ENCODE data around the gene COL23A1. TPM values are rescaled to one million over a fixed set of nuclear protein-coding genes. Genes with fewer than 3 reads are reported as not detected.

Gene COL23A1
- total RNA-seq, 1 donor, result 0.10 TPM

GRCh38 chr5:178350361-178351220, 239.6 kb downstream of the COL23A1 start:
- H3K4me1 ChIP-seq (ENCODE audit: insufficient read depth, low read length), result peaks cover 11% of the 10 kb centered on the region
- H3K9me3 ChIP-seq (ENCODE audit: low read depth, low read length), result no peaks in the 10 kb centered on the region
- H3K4me3 ChIP-seq (ENCODE audit: low read length), result no peak overlapping the region
- no peaks in the 10 kb centered on the region for H3K27me3 ChIP-seq (ENCODE audit: insufficient read depth, low read length)

DNA sequence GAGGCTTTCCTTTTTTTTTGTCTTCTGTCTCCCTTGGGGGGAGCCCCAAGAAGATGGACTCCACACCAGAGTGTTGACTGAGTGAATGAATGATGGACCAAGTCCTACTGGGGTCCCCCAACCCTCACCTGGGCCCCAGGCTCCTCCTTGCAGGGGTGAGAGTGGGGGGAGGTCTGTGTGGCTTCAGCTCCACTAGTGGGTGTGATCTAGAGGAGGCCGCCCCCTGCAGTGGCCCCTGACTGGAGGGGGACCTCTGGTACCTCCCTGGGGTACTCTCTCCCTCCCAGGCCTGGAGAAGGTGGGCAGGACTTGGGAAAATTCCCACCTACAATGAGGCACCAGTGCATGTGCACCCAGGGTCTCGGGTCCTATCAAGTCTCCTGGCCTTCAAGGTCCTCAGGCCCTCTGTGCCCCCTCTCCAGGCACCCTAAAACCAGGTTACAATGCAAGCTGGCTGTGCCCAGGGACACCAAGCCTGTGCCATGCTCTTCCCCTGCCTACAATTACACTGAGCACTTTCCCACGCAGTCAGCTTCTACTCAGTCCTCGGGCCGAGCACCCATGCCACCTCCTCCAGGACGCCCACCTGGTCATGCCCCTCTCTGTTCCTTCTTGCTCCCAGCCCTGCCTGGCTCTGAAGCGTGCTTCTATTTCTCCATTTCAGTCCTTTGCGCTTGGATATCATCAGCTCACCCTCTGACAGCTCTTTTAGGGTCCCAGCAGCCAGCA, 240.4 kb downstream of the COL23A1 start:
- no peaks in the 10 kb centered on the region for H3K27me3 ChIP-seq (ENCODE audit: insufficient read depth, low read length)
- H3K4me3 ChIP-seq (ENCODE audit: low read length), result no peak overlapping the region
- H3K9me3 ChIP-seq (ENCODE audit: low read depth, low read length), result no peaks in the 10 kb centered on the region
- peaks cover 11% of the 10 kb centered on the region for H3K4me1 ChIP-seq (ENCODE audit: insufficient read depth, low read length)

DNA sequence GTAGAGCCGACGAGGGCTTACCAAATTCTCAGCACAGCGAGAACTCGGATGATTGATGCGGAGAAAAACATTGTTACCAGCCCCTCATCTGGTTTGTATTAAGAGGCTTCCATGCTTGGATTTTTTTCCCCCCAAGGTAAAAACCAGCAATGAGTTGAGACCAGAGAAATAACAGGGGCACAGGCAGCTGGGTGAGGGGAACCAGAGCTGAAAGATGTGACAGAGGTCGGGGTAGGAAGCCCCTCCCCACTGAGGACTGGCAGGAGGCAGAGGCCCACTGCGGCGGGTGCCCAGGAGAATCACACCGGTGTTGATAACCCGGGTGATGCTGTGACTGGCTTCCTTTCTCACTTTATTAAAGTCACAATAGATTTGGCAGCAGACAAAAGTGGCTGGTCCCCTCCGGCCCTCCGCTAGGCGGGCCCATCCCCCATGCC, 241.1 kb downstream of the COL23A1 start:
- Histone ChIP-seq H3K27me3 (ENCODE audit: insufficient read depth, low read length) (no peaks in the 10 kb centered on the region), H3K4me1 (ENCODE audit: insufficient read depth, low read length) (peaks cover 11% of the 10 kb centered on the region), H3K9me3 (ENCODE audit: low read depth, low read length) (no peaks in the 10 kb centered on the region), H3K4me3 (ENCODE audit: low read length) (no peak overlapping the region)

- no peaks in the 10 kb centered on the region for H3K27me3 ChIP-seq (ENCODE audit: insufficient read depth, low read length)
Measured at GRCh38 chr5:178348356-178349074, 241.7 kb downstream of the COL23A1 start.

GRCh38 chr5:178347956-178348355, 242.2 kb downstream of the COL23A1 start:
- no peak overlapping the region for H3K4me3 ChIP-seq (ENCODE audit: low read length)
- no peaks in the 10 kb centered on the region for H3K9me3 ChIP-seq (ENCODE audit: low read depth, low read length)
- H3K4me1 ChIP-seq (ENCODE audit: insufficient read depth, low read length), result peaks cover 11% of the 10 kb centered on the region
- H3K27me3 ChIP-seq (ENCODE audit: insufficient read depth, low read length), result no peaks in the 10 kb centered on the region

More at GRCh38 chr5:178348356-178349074, 241.7 kb downstream of the COL23A1 start:
- peaks cover 11% of the 10 kb centered on the region for H3K4me1 ChIP-seq (ENCODE audit: insufficient read depth, low read length)
- no peak overlapping the region for H3K4me3 ChIP-seq (ENCODE audit: low read length)
- no peaks in the 10 kb centered on the region for H3K9me3 ChIP-seq (ENCODE audit: low read depth, low read length)

GRCh38 chr5:178346607-178347334, 243.4 kb downstream of the COL23A1 start:
- Histone ChIP-seq H3K4me3 (ENCODE audit: low read length) (no peak overlapping the region), H3K4me1 (ENCODE audit: insufficient read depth, low read length) (peaks cover 11% of the 10 kb centered on the region), H3K27me3 (ENCODE audit: insufficient read depth, low read length) (no peaks in the 10 kb centered on the region), H3K9me3 (ENCODE audit: low read depth, low read length) (no peaks in the 10 kb centered on the region)

DNA sequence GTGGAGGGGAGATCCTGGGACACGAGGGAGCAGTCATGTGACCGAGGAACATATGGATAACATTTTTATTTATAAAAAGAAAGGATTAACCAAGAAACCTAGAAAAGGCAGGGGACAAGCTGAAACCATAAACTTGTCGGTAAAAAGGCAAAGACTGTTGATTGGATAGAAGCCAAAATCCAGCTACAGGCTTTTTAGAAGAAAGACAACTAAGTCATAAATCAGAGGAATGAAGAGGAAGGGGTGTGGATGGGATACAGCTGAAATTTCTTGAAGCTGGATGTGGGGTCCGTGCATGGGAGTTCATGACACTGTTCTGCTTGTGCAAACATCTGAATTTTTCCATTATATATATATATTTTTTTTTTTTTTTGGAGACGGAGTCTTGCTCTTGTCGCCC, 246.9 kb downstream of the COL23A1 start:
- no peak overlapping the region for H3K4me3 ChIP-seq (ENCODE audit: low read length)
- no peaks in the 10 kb centered on the region for H3K27me3 ChIP-seq (ENCODE audit: insufficient read depth, low read length)
- H3K9me3 ChIP-seq (ENCODE audit: low read depth, low read length), result no peaks in the 10 kb centered on the region
- peaks cover 7% of the 10 kb centered on the region for H3K4me1 ChIP-seq (ENCODE audit: insufficient read depth, low read length)

DNA sequence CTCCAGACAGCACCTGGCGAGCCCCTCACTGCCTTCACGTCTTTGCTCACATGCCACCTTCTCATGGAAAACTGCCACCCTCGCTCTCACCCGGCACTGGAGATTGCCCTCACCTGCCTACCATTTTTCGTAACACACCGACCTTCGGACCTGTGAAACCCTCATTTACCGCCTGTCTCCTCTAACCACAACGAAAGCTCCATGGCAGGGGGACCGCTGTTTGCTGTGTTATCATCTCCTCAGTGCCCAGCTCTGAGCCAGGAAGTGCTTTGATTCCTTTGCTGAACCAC, 248.4 kb downstream of the COL23A1 start:
- H3K4me3 ChIP-seq (ENCODE audit: low read length), result no peak overlapping the region
- peaks cover 7% of the 10 kb centered on the region for H3K4me1 ChIP-seq (ENCODE audit: insufficient read depth, low read length)
- no peaks in the 10 kb centered on the region for H3K27me3 ChIP-seq (ENCODE audit: insufficient read depth, low read length)
- H3K9me3 ChIP-seq (ENCODE audit: low read depth, low read length), result no peaks in the 10 kb centered on the region

GRCh38 chr5:178341091-178341850, 248.9 kb downstream of the COL23A1 start:
- H3K4me1 ChIP-seq (ENCODE audit: insufficient read depth, low read length), result peaks cover 7% of the 10 kb centered on the region
- no peaks in the 10 kb centered on the region for H3K27me3 ChIP-seq (ENCODE audit: insufficient read depth, low read length)
- H3K9me3 ChIP-seq (ENCODE audit: low read depth, low read length), result no peaks in the 10 kb centered on the region
- H3K4me3 ChIP-seq (ENCODE audit: low read length), result no peak overlapping the region

GRCh38 chr5:178340637-178341036, 249.6 kb downstream of the COL23A1 start:
- Histone ChIP-seq H3K9me3 (ENCODE audit: low read depth, low read length) (no peaks in the 10 kb centered on the region), H3K27me3 (ENCODE audit: insufficient read depth, low read length) (no peaks in the 10 kb centered on the region), H3K4me1 (ENCODE audit: insufficient read depth, low read length) (peaks cover 9% of the 10 kb centered on the region), H3K4me3 (ENCODE audit: low read length) (no peak overlapping the region)

DNA sequence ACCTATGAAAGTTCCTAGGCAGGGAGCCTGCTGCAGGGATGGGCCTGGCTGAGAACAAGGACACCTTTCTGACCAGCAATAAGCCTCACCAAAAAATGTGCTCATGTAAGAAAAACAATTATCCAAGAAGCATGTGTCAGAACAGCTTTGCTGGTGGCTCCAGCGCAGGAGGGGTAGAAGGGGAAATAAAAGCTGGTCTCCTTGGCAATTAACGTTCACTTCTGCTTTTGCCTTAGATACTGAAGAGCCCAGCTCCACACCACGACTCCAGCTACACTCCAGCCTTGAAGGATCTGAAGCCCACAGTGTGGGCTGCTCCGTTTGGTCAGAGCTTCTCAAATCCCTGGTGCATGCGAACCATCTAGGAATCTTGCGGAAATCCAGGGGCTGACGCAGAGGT, 250.0 kb downstream of the COL23A1 start:
- no peaks in the 10 kb centered on the region for H3K9me3 ChIP-seq (ENCODE audit: low read depth, low read length)
- H3K4me1 ChIP-seq (ENCODE audit: insufficient read depth, low read length), result peaks cover 13% of the 10 kb centered on the region
- no peak overlapping the region for H3K4me3 ChIP-seq (ENCODE audit: low read length)
- no peaks in the 10 kb centered on the region for H3K27me3 ChIP-seq (ENCODE audit: insufficient read depth, low read length)

GRCh38 chr5:178339272-178339671, 250.9 kb downstream of the COL23A1 start:
- no peak overlapping the region for H3K4me3 ChIP-seq (ENCODE audit: low read length)
- H3K4me1 ChIP-seq (ENCODE audit: insufficient read depth, low read length), result peaks cover 22% of the 10 kb centered on the region
- H3K27me3 ChIP-seq (ENCODE audit: insufficient read depth, low read length), result no peaks in the 10 kb centered on the region
- no peaks in the 10 kb centered on the region for H3K9me3 ChIP-seq (ENCODE audit: low read depth, low read length)

GRCh38 chr5:178338750-178339144, 251.4 kb downstream of the COL23A1 start:
- Histone ChIP-seq H3K4me1 (ENCODE audit: insufficient read depth, low read length) (peaks cover 22% of the 10 kb centered on the region), H3K9me3 (ENCODE audit: low read depth, low read length) (no peaks in the 10 kb centered on the region), H3K4me3 (ENCODE audit: low read length) (no peak overlapping the region), H3K27me3 (ENCODE audit: insufficient read depth, low read length) (no peaks in the 10 kb centered on the region)

DNA sequence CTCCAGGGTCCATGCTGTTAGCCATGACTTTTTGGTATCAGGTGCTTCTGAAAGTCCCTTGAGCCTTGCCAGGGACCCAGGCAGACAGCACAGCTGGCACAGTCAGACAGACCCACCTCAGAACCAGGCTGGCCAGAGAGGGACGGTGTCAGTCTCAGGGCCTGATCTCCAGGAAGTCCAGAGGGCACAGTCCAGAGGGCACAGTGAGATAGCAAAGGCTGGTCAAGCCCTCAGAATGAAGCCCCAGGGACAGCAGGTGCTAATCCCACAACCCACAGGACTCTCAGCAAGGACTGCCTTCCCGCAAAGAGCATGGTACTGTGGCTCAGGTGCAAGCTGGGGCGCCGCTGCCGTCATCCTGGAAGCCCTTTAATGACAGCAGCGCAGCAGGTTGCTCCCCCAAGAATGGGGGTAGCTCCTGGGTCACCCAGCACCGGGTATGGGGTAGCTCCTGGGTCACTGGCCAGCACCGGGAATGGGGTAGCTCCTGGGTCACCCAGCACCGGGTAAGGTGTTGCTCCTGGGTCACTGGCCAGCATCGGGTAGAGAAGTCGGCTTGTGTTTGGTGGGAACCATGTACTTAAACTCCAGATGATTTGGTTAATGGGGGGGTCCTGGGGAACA, 252.0 kb downstream of the COL23A1 start:
- peaks cover 22% of the 10 kb centered on the region for H3K4me1 ChIP-seq (ENCODE audit: insufficient read depth, low read length)
- H3K4me3 ChIP-seq (ENCODE audit: low read length), result no peak overlapping the region
- H3K9me3 ChIP-seq (ENCODE audit: low read depth, low read length), result no peaks in the 10 kb centered on the region
- no peaks in the 10 kb centered on the region for H3K27me3 ChIP-seq (ENCODE audit: insufficient read depth, low read length)
